Neural crest cell (in vitro differentiated cells): ENCODE measurements around the gene ICA1. TPM values are rescaled to one million over a fixed set of nuclear protein-coding genes. Genes with fewer than 3 reads are reported as not detected.

Experiments
- DNase-seq: peaks from one replicate; pipeline ENCODE4 v3.0.0; 2021; ENCODE audit warnings: low read depth, mixed read lengths, low spot score
- H3K27ac Mint-ChIP-seq: one replicate; pipeline ENCODE4 v1.8.0; 2021; ENCODE audit warnings: mild to moderate bottlenecking, mixed read lengths; ENCODE audit not compliant: unreplicated experiment
- H3K27me3 Mint-ChIP-seq: 2 replicates; pipeline ENCODE4 v1.8.0; 2021; ENCODE audit warnings: low read depth, mild to moderate bottlenecking, mixed read lengths
- H3K36me3 Mint-ChIP-seq: 2 replicates; pipeline ENCODE4 v1.8.0; 2021; ENCODE audit warnings: low read depth, mild to moderate bottlenecking, mixed read lengths
- H3K4me1 Mint-ChIP-seq: 2 replicates; pipeline ENCODE4 v1.8.0; 2021; ENCODE audit warnings: mixed read lengths
- H3K4me3 Mint-ChIP-seq: one replicate; pipeline ENCODE4 v1.8.0; 2021; ENCODE audit warnings: mild to moderate bottlenecking, mixed read lengths
- H3K9me3 Mint-ChIP-seq: 2 replicates; pipeline ENCODE4 v1.8.0; 2021; ENCODE audit warnings: mixed read lengths
- total RNA-seq: library from RNA; stranded (reverse); gene quantifications from 2 replicates; pipeline ENCODE4 v1.2.1, GENCODE V29; 2021
- TF ChIP-seq, protein P1 (sequence below): fragments of 200-600 bp; sonication (generic); conservative IDR thresholded peaks from 2 replicates; pipeline ENCODE4 v1.5.0; 2021; ENCODE audit warnings: antibody characterized with exemption, mild to moderate bottlenecking

Gene ICA1
- total RNA-seq, 1 donor from 2014 or later: 4.2 TPM

GRCh38 chr7:8296362-8296659 lies 34.3 kb upstream of the ICA1 start:
- Mint-ChIP-seq H3K27ac (no peak overlapping the region), H3K4me1 (peaks cover 3% of the 10 kb centered on the region), H3K27me3 (no peaks in the 10 kb centered on the region), H3K36me3 (peaks cover 2% of the 10 kb centered on the region), H3K9me3 (peaks cover 4% of the 10 kb centered on the region), H3K4me3 (no peak overlapping the region)
- TF ChIP-seq, protein P1, sequence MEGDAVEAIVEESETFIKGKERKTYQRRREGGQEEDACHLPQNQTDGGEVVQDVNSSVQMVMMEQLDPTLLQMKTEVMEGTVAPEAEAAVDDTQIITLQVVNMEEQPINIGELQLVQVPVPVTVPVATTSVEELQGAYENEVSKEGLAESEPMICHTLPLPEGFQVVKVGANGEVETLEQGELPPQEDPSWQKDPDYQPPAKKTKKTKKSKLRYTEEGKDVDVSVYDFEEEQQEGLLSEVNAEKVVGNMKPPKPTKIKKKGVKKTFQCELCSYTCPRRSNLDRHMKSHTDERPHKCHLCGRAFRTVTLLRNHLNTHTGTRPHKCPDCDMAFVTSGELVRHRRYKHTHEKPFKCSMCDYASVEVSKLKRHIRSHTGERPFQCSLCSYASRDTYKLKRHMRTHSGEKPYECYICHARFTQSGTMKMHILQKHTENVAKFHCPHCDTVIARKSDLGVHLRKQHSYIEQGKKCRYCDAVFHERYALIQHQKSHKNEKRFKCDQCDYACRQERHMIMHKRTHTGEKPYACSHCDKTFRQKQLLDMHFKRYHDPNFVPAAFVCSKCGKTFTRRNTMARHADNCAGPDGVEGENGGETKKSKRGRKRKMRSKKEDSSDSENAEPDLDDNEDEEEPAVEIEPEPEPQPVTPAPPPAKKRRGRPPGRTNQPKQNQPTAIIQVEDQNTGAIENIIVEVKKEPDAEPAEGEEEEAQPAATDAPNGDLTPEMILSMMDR: no peak
- DNase-seq: no peak

- H3K36me3 Mint-ChIP-seq: peaks cover 2% of the 10 kb centered on the region
- no peak overlapping the region for H3K4me3 Mint-ChIP-seq
- peaks cover 3% of the 10 kb centered on the region for H3K4me1 Mint-ChIP-seq
- H3K27me3 Mint-ChIP-seq: no peaks in the 10 kb centered on the region
- peaks cover 4% of the 10 kb centered on the region for H3K9me3 Mint-ChIP-seq
- no peak overlapping the region for H3K27ac Mint-ChIP-seq
- DNase-seq: peak; percentile 20
- TF ChIP-seq, protein P1: peak; percentile 90
Measured at GRCh38 chr7:8295638-8296361, 33.8 kb upstream of the ICA1 start.

DNA sequence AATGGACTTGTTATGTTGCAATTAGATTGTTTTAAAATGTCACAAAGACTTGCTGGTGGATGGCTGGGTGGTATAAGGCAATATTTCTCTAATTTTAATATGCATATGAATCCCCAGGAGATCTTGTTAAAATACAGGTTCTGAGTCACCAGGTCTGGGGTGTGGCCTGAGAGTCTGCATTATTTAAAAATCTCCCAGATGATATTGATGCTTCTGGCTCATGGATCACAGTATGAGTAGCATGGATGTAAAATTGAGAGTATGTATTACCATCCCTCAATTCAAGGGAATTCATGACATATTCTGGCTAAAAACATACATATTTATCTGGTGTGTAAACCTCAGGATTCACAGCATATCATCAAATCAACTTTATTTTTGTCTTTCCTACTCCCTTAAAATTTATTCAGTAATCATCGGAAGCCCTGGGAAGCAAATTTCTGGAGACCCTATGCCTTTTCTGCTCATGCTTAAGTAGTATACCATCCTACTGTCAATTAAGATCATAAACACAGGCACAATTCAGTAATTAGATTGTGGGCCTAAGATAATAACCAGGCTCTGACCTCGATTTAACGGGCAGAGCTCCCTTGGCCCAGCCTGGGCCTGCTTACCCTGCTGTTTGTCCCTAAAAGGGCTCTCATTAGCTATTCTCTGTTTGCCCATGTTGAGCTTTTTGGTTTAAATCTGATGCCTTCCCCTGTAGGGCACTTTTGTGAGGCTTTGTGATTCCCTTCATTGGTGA lies 29.6 kb upstream of the ICA1 start:
- H3K36me3 Mint-ChIP-seq: no peaks in the 10 kb centered on the region
- no peak overlapping the region for H3K27ac Mint-ChIP-seq
- H3K9me3 Mint-ChIP-seq: peaks cover 4% of the 10 kb centered on the region
- no peaks in the 10 kb centered on the region for H3K27me3 Mint-ChIP-seq
- TF ChIP-seq, protein P1: no peak
- peaks cover 3% of the 10 kb centered on the region for H3K4me1 Mint-ChIP-seq
- H3K4me3 Mint-ChIP-seq: no peak overlapping the region
- no peak for DNase-seq

DNA sequence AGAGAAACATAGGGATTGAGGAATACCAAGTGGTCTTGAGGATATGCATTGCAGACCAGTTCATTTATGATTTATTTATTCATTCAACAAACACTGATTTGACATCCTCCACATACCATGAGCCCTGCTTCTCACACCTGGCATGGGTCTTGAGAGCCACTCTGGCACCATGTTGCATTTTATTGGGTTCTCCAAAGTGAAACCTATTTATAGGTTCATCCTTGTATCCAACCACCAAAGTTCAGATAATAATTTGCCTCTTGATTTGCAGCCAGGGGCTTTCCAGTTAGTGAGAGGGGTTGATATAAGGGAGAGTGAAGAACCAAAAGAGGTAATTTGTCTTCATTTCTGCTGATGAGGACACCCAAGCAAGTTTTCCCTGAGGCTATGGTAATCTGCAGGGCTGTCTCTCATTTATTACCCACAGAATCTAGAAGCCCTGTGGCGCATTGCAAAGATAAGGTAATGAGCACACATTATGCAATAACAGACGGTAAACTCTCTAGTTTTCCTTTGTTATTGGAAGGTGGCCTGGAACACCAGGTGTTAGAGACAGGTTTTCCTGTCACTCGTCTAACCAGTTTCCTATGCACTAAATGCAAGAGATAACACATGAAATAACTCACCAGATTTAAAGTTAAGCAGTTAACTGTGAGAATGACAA lies 28.8 kb upstream of the ICA1 start:
- peaks cover under 1% of the 10 kb centered on the region for H3K4me1 Mint-ChIP-seq
- no peak overlapping the region for H3K27ac Mint-ChIP-seq
- H3K4me3 Mint-ChIP-seq: no peak overlapping the region
- TF ChIP-seq, protein P1: no peak
- H3K9me3 Mint-ChIP-seq: peaks cover under 1% of the 10 kb centered on the region
- no peak for DNase-seq
- H3K36me3 Mint-ChIP-seq: no peaks in the 10 kb centered on the region
- H3K27me3 Mint-ChIP-seq: no peaks in the 10 kb centered on the region

DNA sequence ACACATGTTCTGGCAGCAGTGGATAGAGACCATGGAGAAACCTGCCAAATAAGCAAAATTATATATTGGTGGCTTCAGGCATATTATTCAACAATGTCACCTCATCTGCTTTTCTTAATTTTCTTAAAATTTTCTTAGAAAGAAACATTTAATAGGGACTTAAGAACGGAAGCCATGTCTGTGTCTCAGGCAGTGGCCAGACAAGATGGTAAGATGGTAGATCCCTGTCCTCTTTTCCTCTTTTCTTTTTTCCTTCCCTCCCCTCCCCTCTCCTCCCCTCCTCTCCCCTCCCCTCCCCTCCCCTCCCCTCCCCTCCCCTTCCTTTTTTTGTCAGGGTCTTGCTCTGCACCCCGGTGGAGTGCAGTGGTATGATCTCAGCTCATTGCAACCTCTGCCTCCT lies 24.2 kb upstream of the ICA1 start:
- TF ChIP-seq, protein P1: no peak
- no peak for DNase-seq
- Mint-ChIP-seq H3K4me3 (no peak overlapping the region), H3K9me3 (no peaks in the 10 kb centered on the region), H3K4me1 (no peaks in the 10 kb centered on the region), H3K27me3 (no peaks in the 10 kb centered on the region), H3K27ac (no peak overlapping the region), H3K36me3 (no peaks in the 10 kb centered on the region)
